DMS79 treated with DMSO at 0.1 percent for 48 hours (cell line): Measurements from ENCODE around the gene LRMDA.
"Not testable (repeated sequence)": the region's sequence is repeated elsewhere in the genome, so short reads cannot be mapped to it uniquely, and the experiment has no call there.

ENCODE experiments used
- DNase-seq: peaks from one replicate; lab custom pipeline; 2025; lab: John Stamatoyannopoulos, UW

Gene LRMDA

GRCh38 chr10:76555067-76555670 is 1123.7 kb downstream of the LRMDA start:
- no peak for DNase-seq

DNA sequence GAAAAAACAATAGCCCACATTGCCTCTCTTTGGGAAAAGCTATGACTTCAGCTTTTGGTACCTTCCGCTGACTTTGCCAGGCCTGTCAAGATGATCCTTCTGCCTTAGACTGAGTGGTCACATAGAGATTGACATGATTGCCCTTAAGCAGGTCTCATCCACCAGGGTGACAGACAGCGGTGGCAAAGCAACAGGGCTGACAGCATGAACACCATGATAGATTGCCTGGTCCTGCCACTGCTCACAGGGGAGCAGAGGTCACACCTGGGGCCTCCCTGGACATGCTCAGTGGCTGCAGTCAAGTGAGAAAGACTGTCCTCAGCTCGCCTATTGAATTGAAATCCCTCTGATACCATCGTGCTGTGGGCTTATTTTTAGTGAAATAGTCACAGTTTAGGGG is 1125.9 kb downstream of the LRMDA start:
- DNase-seq: no peak

DNA sequence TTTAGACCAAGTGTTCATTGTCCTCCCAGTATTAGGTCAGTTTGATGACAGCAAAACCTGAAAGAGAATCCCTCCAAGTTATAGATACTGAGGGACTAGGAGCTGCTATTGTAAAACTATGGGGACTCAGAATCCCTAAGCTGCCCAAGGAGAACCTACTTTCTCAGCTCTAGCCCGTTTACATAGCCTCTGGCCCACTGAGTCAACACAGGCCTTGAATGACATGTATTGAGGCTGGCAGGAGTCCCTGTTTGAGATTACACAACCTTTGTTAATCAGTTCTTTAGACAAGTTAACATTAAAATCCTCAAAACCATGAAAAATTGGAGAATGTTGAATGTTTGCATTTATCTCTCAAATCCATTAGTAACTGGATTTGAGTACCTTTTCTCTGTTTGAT is 1127.2 kb downstream of the LRMDA start:
- no peak for DNase-seq

- DNase-seq: no peak
Observed at GRCh38 chr10:76558996-76559891, 1127.8 kb downstream of the LRMDA start.

DNA sequence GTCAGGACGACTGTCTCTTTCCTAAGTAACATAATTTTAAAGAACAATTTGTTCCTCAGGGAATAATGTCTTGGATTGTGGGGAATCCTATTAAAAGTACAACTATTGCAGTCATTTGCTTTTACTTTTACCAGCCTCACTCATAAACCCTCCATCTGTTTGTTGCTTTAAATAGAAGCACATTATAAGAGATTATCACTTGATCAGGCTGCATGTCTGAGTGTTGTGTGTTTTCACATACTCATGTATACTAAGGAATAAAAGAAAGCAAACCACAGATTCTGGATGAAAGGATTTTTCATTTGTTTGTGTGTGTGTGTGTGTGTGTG is 1128.4 kb downstream of the LRMDA start:
- no peak for DNase-seq

GRCh38 chr10:76560338-76560737 is 1128.9 kb downstream of the LRMDA start:
- DNase-seq: no peak

GRCh38 chr10:76563286-76563685 is 1131.9 kb downstream of the LRMDA start:
- no peak for DNase-seq

DNA sequence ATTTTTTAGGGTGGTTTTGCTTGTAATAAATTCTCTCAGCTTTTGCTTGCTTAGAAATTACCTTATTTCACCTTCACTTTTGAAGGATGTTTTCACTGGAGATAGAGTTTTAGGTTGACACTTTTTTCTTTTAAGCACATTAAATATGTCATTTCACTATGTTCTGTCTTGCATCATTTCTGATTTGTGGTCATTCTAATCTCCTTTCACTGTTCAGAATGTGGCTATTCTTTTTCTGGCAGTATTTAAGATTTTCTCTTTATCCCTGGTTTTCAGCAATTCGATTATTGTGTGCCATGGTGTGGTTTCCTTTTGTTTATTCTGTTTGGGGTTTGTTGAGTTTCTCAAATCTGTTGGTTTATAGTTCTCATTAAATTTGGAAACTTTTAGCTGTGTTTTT is 1140.6 kb downstream of the LRMDA start:
- DNase-seq: no peak

DNA sequence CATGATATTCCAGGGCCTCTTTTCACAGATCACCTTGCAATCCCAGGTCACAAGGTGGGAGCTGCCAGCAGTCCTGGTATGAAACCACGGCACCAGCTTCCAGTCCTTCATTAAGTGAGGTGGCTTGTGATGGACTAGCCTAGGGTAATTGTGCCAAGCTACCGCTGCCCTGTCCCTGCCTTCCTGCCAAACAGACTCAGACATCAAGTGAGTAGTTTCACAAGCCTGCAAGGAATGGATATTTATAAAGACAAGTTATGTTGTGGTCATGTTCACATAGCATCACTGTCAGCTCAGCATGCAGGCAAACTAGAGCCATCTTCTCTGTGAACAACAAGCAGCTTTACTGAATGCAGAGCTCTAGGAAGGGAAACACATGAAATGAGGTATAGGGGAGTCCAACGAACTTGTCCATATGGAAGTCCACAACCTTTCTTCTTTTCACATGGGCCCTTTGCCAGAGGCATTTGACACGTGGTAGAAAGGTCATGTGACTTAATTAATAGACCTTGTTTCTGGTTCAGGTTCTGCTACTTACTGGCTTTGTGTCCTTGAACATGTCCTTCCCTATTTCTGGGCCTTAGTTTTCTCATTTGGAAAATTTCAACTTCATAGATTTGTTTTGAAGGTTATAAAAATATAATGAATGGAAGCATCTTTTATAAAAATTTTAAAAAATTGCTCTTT is 1145.0 kb downstream of the LRMDA start:
- no peak for DNase-seq

DNA sequence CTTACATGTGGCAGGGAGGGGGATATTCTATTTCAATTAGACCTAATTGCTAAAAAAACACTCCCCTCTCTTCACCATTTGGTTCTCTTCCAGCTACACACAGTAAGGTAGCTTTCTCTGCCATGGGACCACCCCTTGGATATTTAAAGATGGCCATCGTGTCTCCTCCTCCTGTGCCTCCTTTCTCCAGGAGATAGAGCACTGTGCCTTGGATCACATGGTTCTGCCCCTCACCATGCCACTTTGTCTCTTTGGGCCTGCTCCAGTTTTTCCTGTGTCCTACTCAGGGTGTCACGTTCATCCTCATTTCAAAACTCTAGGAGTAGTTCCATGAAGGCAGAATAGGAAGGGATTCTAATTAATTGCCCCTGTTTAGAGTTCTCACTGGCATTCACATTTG is 1146.0 kb downstream of the LRMDA start:
- DNase-seq: no peak

DNA sequence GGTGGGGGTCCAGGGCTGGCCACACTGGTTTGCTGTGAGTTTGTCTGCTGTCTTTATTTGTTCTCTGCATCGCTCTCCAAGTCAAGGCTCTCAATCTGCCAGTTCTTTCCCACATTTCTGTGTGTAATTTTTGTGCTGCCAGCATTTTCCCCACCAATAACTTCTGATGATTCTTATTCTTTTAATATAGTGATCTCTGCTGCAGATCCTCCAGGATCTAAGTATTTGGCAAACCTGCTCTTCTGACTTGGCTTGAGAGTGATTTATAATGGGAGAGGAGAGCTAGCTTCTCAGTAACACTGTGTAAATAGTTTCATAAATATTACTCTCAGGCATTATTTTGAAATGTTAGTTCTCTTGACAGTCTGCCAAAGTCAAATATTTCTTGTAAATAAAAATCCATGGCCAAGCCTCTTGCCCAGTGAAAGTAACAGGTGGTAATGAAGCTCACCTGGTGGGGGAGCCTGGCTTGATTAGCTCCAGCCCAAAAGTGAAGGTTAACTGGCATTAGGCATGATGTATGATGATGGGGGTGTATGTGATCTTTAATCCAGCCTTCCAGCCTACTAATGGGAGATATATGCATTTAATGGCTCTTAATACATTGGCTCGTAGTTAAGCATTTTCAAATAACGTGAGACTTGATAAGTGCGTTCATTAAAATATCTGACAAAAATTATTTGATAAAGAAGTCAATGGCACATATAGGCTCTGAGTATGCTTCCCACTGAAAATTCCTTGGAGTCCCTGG is 1150.3 kb downstream of the LRMDA start:
- DNase-seq: no peak

GRCh38 chr10:76582531-76582930 is 1151.1 kb downstream of the LRMDA start:
- no peak for DNase-seq

DNA sequence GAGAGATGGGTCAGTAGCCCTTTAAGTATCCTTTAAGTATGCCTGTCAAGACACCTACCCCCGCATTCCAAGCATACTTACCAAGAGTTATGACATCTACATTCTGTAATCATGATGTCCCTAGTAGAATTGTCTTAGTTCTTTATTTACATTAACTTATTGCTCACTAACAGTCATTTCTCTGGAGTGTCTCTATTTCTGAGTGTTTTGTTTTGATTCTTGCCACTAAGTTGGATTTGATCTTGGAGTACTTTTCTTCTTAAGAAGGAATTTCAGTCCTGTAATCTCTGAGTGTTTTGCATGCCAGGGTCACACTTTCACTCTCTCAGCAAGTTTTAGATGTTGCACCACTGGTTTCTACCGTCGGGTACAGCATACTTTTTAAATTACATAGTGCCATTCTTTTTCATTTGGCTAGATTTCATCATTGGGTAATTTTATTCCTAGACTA is 1152.3 kb downstream of the LRMDA start:
- DNase-seq: no peak

- not testable (repeated sequence) for DNase-seq
Observed at GRCh38 chr10:76584466-76584865, 1153.0 kb downstream of the LRMDA start.
